H1 (cell line): ENCODE measurements around the gene CDON.

Experiments used
- CBX8 ChIP-seq: fragments of 300-800, 300-1000 bp; sonication (generic); IDR thresholded peaks from 2 replicates; pipeline ENCODE4 v1.7.1; 2016; ENCODE audit warnings: low read depth, low read length, borderline replicate concordance
- CTCF ChIP-seq, 3 experiments: IDR thresholded peaks; 1 replicate in 2 of 3; 2 replicates in 1 of 3; pipeline versions ENCODE4 v1.5.1 to v1.6.1; 2011; ENCODE audit warnings: low read length in 3 of 3, mild to moderate bottlenecking in 3 of 3, inconsistent platforms in 2 of 3, low read depth in 1 of 3, moderate library complexity in 1 of 3; ENCODE audit not compliant: insufficient read depth in 1 of 3; ENCODE audit errors: control extremely low read depth in 1 of 3
- EP300 ChIP-seq, 2 experiments: IDR thresholded peaks; 1 replicate in 1 of 2; 2 replicates in 1 of 2; pipeline ENCODE4 v1.6.1; 2011 to 2012; ENCODE audit warnings: low read depth in 2 of 2, low read length in 2 of 2, mild to moderate bottlenecking in 2 of 2, borderline replicate concordance in 1 of 2, inconsistent platforms in 1 of 2, moderate library complexity in 1 of 2
- SP4 ChIP-seq: IDR thresholded peaks from 2 replicates; pipeline ENCODE4 v1.6.1; 2012; ENCODE audit warnings: low read length, inconsistent platforms

GRCh38 chr11:125929445-125930075, 133.1 kb downstream of the CDON start:
- TF ChIP-seq CBX8 (no peak), SP4 (no peak), CTCF (IDR thresholded peaks at IDR 0.05; ENCODE audit: control extremely low read depth in 1 of 3, insufficient read depth in 1 of 3, low read depth in 1 of 3, low read length in 3 of 3) (no peak), EP300 (IDR thresholded peaks at IDR 0.05; ENCODE audit: borderline replicate concordance in 1 of 2, low read depth in 2 of 2, low read length in 2 of 2) (no peak)
